GM12892 (cell line): Measurements from ENCODE around the gene GPR107.

Experiments
- DNase-seq: peaks from one replicate; pipeline ENCODE4 v3.0.0; 2011; ENCODE audit not compliant: insufficient read length
- FAIRE-seq: peaks from 2 replicates; lab custom pipeline; 2011; peaks lifted over from hg19 to GRCh38; lab: Jason Lieb, UNC
- POLR2A ChIP-seq: IDR thresholded peaks from 2 replicates; pipeline ENCODE4 v1.6.1; 2011; ENCODE audit warnings: low read depth, low read length, control low read depth
- POLR2AphosphoS5 ChIP-seq: IDR thresholded peaks from 2 replicates; pipeline ENCODE4 v1.6.1; 2011; ENCODE audit warnings: low read depth, low read length, control low read depth
- TAF1 ChIP-seq: IDR thresholded peaks from 2 replicates; pipeline ENCODE4 v1.6.1; 2011; ENCODE audit warnings: low read depth, mild to moderate bottlenecking, control low read depth, low read length, borderline replicate concordance

Gene GPR107

GRCh38 chr9:130159915-130160670 is 106.4 kb downstream of the GPR107 start:
- TF ChIP-seq POLR2A = no peak
- no peak for TF ChIP-seq TAF1
- no peak for TF ChIP-seq POLR2AphosphoS5
- no peak for DNase-seq
- FAIRE-seq = no peak

GRCh38 chr9:130160862-130161470 is 107.3 kb downstream of the GPR107 start:
- DNase-seq (no peak), FAIRE-seq (no peak)
- TF ChIP-seq POLR2AphosphoS5 = no peak

GRCh38 chr9:130165579-130165978 is 111.9 kb downstream of the GPR107 start:
- no peak for TF ChIP-seq POLR2AphosphoS5
- no peak for TF ChIP-seq POLR2A
- no peak for TF ChIP-seq TAF1
- FAIRE-seq (no peak), DNase-seq (no peak)

- no peak for FAIRE-seq
- TF ChIP-seq POLR2A = no peak
- TF ChIP-seq POLR2AphosphoS5 = no peak
- TF ChIP-seq TAF1 = no peak
These were observed 112.7 kb downstream of the GPR107 start for GRCh38 chr9:130166399-130166798.

GRCh38 chr9:130167927-130168326 is 114.2 kb downstream of the GPR107 start:
- TF ChIP-seq POLR2A = no peak
- TF ChIP-seq POLR2AphosphoS5 = no peak
- no peak for TF ChIP-seq TAF1
- FAIRE-seq = no peak
- no peak for DNase-seq

More at GRCh38 chr9:130166399-130166798, 112.7 kb downstream of the GPR107 start:
- no peak for DNase-seq

- TF ChIP-seq POLR2AphosphoS5 = no peak
- no peak for TF ChIP-seq POLR2A
- TF ChIP-seq TAF1 = no peak
- DNase-seq (no peak), FAIRE-seq (no peak)
These were observed 117.8 kb downstream of the GPR107 start for GRCh38 chr9:130171226-130172148.

GRCh38 chr9:130172161-130172857 is 118.6 kb downstream of the GPR107 start, which contains the start of gene NCS1:
NCS1 (plus strand) TSS chr9:130172404; CDS start chr9:130172664, 260 bp downstream.
- DNase-seq = no peak
- no peak for FAIRE-seq
- TF ChIP-seq POLR2AphosphoS5 = no peak
- TF ChIP-seq POLR2A = no peak
- no peak for TF ChIP-seq TAF1

- TF ChIP-seq TAF1 = no peak
- no peak for TF ChIP-seq POLR2A
- TF ChIP-seq POLR2AphosphoS5 = no peak
- DNase-seq = no peak
- no peak for FAIRE-seq
These were observed 119.4 kb downstream of the GPR107 start for GRCh38 chr9:130172858-130173665.

GRCh38 chr9:130173666-130173983 is 119.9 kb downstream of the GPR107 start:
- DNase-seq = no peak
- TF ChIP-seq TAF1 (no peak), POLR2AphosphoS5 (no peak), POLR2A (no peak)
- no peak for FAIRE-seq

GRCh38 chr9:130174025-130174424 is 120.3 kb downstream of the GPR107 start:
- no peak for DNase-seq
- TF ChIP-seq TAF1 (no peak), POLR2A (no peak), POLR2AphosphoS5 (no peak)
- no peak for FAIRE-seq
